ENCODE data around the gene KSR2.

The KSR2 gene

DNA sequence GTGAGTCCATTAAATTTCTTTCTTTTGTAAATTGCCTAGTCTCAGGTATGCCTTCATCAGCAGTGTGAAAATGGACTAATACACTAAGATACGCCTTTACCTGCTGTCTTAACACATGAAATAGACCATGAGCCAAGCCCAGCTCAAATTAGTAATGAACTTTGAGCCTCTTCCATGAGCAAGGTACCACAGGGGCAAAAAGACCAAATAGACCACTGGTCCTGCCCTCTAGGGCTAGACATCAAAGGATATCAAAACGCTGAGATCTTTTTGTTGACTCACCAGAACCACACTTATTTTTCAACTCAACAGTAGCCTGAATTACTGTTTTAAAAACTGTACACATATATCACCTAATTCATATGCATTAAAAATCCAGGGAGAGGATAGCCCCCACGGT is 469.9 kb downstream of the KSR2 start:
- TF ChIP-seq, protein P1, sequence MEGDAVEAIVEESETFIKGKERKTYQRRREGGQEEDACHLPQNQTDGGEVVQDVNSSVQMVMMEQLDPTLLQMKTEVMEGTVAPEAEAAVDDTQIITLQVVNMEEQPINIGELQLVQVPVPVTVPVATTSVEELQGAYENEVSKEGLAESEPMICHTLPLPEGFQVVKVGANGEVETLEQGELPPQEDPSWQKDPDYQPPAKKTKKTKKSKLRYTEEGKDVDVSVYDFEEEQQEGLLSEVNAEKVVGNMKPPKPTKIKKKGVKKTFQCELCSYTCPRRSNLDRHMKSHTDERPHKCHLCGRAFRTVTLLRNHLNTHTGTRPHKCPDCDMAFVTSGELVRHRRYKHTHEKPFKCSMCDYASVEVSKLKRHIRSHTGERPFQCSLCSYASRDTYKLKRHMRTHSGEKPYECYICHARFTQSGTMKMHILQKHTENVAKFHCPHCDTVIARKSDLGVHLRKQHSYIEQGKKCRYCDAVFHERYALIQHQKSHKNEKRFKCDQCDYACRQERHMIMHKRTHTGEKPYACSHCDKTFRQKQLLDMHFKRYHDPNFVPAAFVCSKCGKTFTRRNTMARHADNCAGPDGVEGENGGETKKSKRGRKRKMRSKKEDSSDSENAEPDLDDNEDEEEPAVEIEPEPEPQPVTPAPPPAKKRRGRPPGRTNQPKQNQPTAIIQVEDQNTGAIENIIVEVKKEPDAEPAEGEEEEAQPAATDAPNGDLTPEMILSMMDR (IDR thresholded peaks at IDR 0.05; ENCODE audit: low read depth, low read length, missing control alignments) = no peak
- H3K4me3 ChIP-seq (replicated peaks; ENCODE audit: low read depth, low read length) = no peak overlapping the region
- no peak for DNase-seq (ENCODE audit: extremely low read depth, low read depth)

DNA sequence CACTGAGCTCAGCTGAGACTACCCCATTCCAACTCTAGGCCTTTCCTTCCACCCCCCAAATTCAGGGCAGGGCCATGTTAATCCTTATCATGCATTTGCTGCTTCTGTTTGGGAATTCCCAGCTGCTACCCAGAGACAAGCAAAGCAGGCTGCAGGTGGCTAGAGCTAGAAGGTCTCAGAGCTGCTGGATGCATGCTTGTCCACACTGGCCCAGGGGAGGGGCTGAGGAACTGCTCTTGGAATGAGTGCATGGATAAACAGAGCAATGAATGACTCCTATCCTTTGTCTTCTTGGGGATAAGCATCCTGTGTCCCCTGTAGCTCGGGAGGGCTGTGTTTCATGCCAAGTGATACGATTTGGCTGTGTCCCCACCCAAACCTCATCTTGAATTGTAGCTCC is 470.5 kb downstream of the KSR2 start:
- DNase-seq (ENCODE audit: extremely low read depth, low read depth) = no peak
- TF ChIP-seq, protein P1 (IDR thresholded peaks at IDR 0.05; ENCODE audit: low read depth, low read length, missing control alignments) = no peak

DNA sequence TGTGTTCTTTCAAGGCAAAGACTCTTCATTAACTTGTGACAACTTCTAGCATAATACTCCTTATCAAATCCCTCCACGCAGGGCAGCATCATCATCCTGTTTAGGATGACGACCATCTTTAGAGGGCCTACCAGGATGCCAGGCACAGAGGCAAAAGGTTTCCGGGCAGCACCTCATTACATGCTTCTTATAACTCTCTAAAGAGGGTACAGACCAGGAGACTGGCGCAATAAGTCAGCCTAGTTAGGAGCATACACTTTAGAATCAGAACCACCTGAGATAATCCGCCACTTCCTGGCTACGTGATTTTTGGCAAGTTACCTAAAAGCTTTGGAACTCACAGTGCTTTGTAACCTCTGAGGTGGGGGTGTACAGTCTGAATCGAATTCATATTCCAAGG is 471.4 kb downstream of the KSR2 start:
- no peak for DNase-seq (ENCODE audit: extremely low read depth, low read depth)
- TF ChIP-seq, protein P1 (IDR thresholded peaks at IDR 0.05; ENCODE audit: low read depth, low read length, missing control alignments) = no peak

More for the DNA sequence above, 470.5 kb downstream of the KSR2 start:
- no peak overlapping the region for H3K4me3 ChIP-seq (replicated peaks; ENCODE audit: low read depth, low read length)

DNA sequence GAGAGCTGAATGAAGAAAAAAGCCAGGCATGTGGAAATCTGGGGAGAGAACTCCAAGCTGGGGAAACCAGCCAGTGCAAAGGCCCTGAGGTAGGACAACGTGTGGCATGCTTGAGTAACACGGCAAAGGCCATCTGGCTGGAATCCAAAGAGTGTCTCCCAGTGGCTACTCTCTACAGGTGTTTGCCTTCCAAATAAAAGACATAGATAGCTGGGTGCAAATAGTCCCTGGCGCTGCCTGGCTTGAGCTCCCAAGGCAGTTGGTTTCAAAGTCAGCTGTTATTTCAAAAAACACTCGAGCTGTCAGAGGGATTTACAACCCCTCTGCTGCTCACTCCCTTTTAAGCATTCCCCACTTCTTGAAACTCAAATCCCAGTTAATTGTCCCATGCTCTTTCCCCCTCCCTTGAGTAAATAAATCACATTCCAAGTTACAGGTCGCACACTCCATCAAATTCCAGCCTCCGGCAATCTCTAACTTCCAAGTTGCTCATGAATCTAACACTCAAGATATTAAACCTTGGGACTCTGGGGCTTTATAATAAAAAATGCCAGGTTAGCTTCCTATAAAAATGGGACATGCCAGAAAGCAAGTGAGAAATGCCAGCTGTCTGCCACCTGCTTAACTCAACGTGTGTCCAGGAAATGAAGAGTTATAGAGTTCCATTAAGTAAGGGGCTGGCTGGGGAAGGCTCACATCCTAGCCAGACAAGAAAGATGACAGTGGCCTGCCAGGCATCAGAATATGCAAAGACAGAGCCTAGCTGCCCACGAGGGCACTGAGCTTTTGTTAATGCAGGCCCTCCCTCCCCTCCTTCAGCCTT is 473.7 kb downstream of the KSR2 start:
- no peak overlapping the region for H3K4me3 ChIP-seq (replicated peaks; ENCODE audit: low read depth, low read length)
- TF ChIP-seq, protein P1 (IDR thresholded peaks at IDR 0.05; ENCODE audit: low read depth, low read length, missing control alignments) = no peak
- no peak for DNase-seq (ENCODE audit: extremely low read depth, low read depth)

More for the DNA sequence above, 471.4 kb downstream of the KSR2 start:
- H3K4me3 ChIP-seq (replicated peaks; ENCODE audit: low read depth, low read length) = no peak overlapping the region

- no peak for DNase-seq (ENCODE audit: extremely low read depth, low read depth)
- no peak overlapping the region for H3K4me3 ChIP-seq (replicated peaks; ENCODE audit: low read depth, low read length)
- TF ChIP-seq, protein P1 (IDR thresholded peaks at IDR 0.05; ENCODE audit: low read depth, low read length, missing control alignments) = no peak
Observed at GRCh38 chr12:117491711-117492110, 477.1 kb downstream of the KSR2 start.

- H3K4me3 ChIP-seq (replicated peaks; ENCODE audit: low read depth, low read length) = no peak overlapping the region
- TF ChIP-seq, protein P1 (IDR thresholded peaks at IDR 0.05; ENCODE audit: low read depth, low read length, missing control alignments) = no peak
Observed at GRCh38 chr12:117490130-117490529, 478.7 kb downstream of the KSR2 start.

More at GRCh38 chr12:117490130-117490529, 478.7 kb downstream of the KSR2 start:
- no peak for DNase-seq (ENCODE audit: extremely low read depth, low read depth)

All from HFF-Myc (cell line).